Stimulated activated naive CD8-positive, alpha-beta T cell treated with anti-CD3 and anti-CD28 coated beads, Interleukin-15, Interleukin-2, amounts not matched to agents 100 U/mL and 50 U/mL, for 24 hours (primary cell): ENCODE data around the gene FDXACB1.

ENCODE experiments used
- ATAC-seq: fragments of 150-1000 bp; cut with Tn5 transposase; one replicate; pipeline ENCODE4 v1.10.0; 2021
- DNase-seq: peaks from one replicate; pipeline ENCODE4 v3.0.0; 2021

Gene FDXACB1

GRCh38 chr11:111878849-111879636 is at the start of gene FDXACB1, which contains the start of gene CFAP68:
TSS of gene FDXACB1 (minus strand) at chr11:111879165. CDS start at chr11:111879132, 33 bp downstream.
TSS of gene CFAP68 (plus strand) at chr11:111879541. CDS start at chr11:111879561, 20 bp downstream.
- DNase-seq = peak; percentile 93
- ATAC-seq = peak; percentile 93

GRCh38 chr11:111926505-111927391 is 47.8 kb upstream of the FDXACB1 start:
- DNase-seq (peak; percentile 97), ATAC-seq (peak; percentile 95)

GRCh38 chr11:111925953-111926352 is 47.0 kb upstream of the FDXACB1 start:
- DNase-seq (no peak), ATAC-seq (no peak)

GRCh38 chr11:111923951-111924350 is 45.0 kb upstream of the FDXACB1 start:
- ATAC-seq (no peak), DNase-seq (no peak)

- DNase-seq (no peak), ATAC-seq (no peak)
Measured at GRCh38 chr11:111923351-111923788, 44.4 kb upstream of the FDXACB1 start.

GRCh38 chr11:111922803-111923202 is 43.8 kb upstream of the FDXACB1 start:
- ATAC-seq = no peak
- no peak for DNase-seq

- no peak for DNase-seq
- ATAC-seq = no peak
Measured at GRCh38 chr11:111921541-111922230, 42.7 kb upstream of the FDXACB1 start.

GRCh38 chr11:111920908-111921307 is 41.9 kb upstream of the FDXACB1 start:
- DNase-seq (no peak), ATAC-seq (no peak)

- ATAC-seq (no peak), DNase-seq (no peak)
Measured at GRCh38 chr11:111918390-111919256, 39.7 kb upstream of the FDXACB1 start, which contains the start of gene C11orf52. TSS of gene C11orf52 (plus strand) at chr11:111918913. CDS start at chr11:111918973, 60 bp downstream.

- no peak for ATAC-seq
- DNase-seq = no peak
Measured at GRCh38 chr11:111917788-111918187, 38.8 kb upstream of the FDXACB1 start.

- DNase-seq (no peak), ATAC-seq (no peak)
Measured at GRCh38 chr11:111917312-111917711, 38.3 kb upstream of the FDXACB1 start.

- ATAC-seq (no peak), DNase-seq (no peak)
Measured at GRCh38 chr11:111916768-111917167, 37.8 kb upstream of the FDXACB1 start.

GRCh38 chr11:111913997-111914396 is 35.0 kb upstream of the FDXACB1 start:
- no peak for ATAC-seq
- no peak for DNase-seq

GRCh38 chr11:111913031-111913861 is 34.3 kb upstream of the FDXACB1 start:
- no peak for ATAC-seq

GRCh38 chr11:111912535-111912934 is 33.6 kb upstream of the FDXACB1 start, which contains the start of gene HSPB2:
TSS of gene HSPB2 (plus strand) at chr11:111912734. CDS start at chr11:111912830, 96 bp downstream.
- ATAC-seq (no peak), DNase-seq (no peak)

More at GRCh38 chr11:111913031-111913861, 34.3 kb upstream of the FDXACB1 start:
- DNase-seq = no peak

- DNase-seq = no peak
- no peak for ATAC-seq
Measured at GRCh38 chr11:111911563-111912401, 32.8 kb upstream of the FDXACB1 start, which contains the start of gene CRYAB. TSS of gene CRYAB (minus strand) at chr11:111911770. CDS start at chr11:111911724, 46 bp downstream.

GRCh38 chr11:111910676-111911562 is 32.0 kb upstream of the FDXACB1 start:
- ATAC-seq (no peak), DNase-seq (no peak)

GRCh38 chr11:111909378-111909777 is 30.4 kb upstream of the FDXACB1 start:
- no peak for ATAC-seq
- DNase-seq = no peak
